Right atrium auricular region (tissue), 2 donors: Measurements from ENCODE around the gene ADGRL3. TPM values are rescaled to one million over a fixed set of nuclear protein-coding genes. Genes with fewer than 3 reads are reported as not detected.
"Not testable (repeated sequence)": the region's sequence is repeated elsewhere in the genome, so short reads cannot be mapped to it uniquely, and the experiment has no call there.

Experiments used
- DNase-seq: peaks from one replicate; pipeline ENCODE4 v3.0.0-alpha.2; 2019; ENCODE audit warnings: low spot score
- H3K27ac ChIP-seq, 2 donors: fragments of 200-600 bp; sonication (generic); 1 replicate in 1 of 2; 2 replicates in 1 of 2; pipeline ENCODE4 v1.5.1; 2016 to 2019
- H3K27me3 ChIP-seq, 2 donors: fragments of 200-600 bp; sonication (generic); one replicate each; pipeline versions ENCODE4 v1.5.1 to v1.6.0; 2017 to 2019
- H3K36me3 ChIP-seq: fragments of 200-600 bp; sonication (generic); one replicate; pipeline ENCODE4 v1.5.1; 2016
- H3K4me1 ChIP-seq, 2 donors: fragments of 200-600 bp; sonication (generic); one replicate each; pipeline versions ENCODE4 v1.5.1 to v1.6.0; 2017 to 2019
- H3K4me3 ChIP-seq, 2 donors: fragments of 200-600 bp; sonication (generic); 1 replicate in 1 of 2; 2 replicates in 1 of 2; pipeline ENCODE4 v1.5.1; 2017 to 2019; ENCODE audit warnings: mild to moderate bottlenecking in 1 of 2, moderate library complexity in 1 of 2
- H3K9me3 ChIP-seq, 2 donors: fragments of 200-600 bp; sonication (generic); one replicate each; pipeline ENCODE4 v1.5.1; 2019
- CTCF ChIP-seq, 2 donors: fragments of 200-600 bp; sonication (generic); IDR thresholded peaks; one replicate each; pipeline ENCODE4 v1.5.1; 2019; ENCODE audit warnings: antibody characterized with exemption in 2 of 2
- total RNA-seq, 2 donors: library from RNA; depleted of rRNA; stranded (reverse); fragments of >200 nt; gene quantifications; one replicate each; pipeline ENCODE4 v1.1.0, GENCODE V29; 2016

ADGRL3 gene
- total RNA-seq, 2 donors from 2014 or later, result 0.86 to 1.9 TPM

DNA sequence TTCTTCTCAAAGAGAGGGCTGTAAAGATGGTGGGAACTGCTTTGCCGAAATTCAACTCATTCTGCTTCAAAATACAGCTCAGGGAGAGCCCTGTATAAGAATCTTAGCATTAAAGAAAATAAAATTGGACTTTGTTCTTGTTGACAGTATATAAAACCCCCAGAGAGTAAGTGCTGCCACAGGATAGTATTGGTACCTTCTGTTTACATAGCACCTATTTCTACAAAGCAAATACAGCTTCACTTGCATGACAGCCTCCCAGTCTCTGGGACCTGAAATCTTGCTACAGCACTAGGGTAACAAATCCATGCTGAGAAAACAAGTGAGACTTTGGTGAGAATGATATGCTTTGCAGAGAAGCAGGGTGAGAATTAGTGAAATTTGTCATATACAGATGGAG lies 428.6 kb downstream of the ADGRL3 start:
- no peak for DNase-seq
- no peak for TF ChIP-seq CTCF (IDR thresholded peaks at IDR 0.05)
- Histone ChIP-seq H3K4me3 (no peak overlapping the region), H3K4me1 (no peaks in the 10 kb centered on the region), H3K27me3 (no peaks in the 10 kb centered on the region), H3K36me3 (no peaks in the 10 kb centered on the region), H3K9me3 (no peaks in the 10 kb centered on the region), H3K27ac (no peak overlapping the region)

GRCh38 chr4:61630548-61630947 lies 430.4 kb downstream of the ADGRL3 start:
- H3K27ac ChIP-seq, result no peak overlapping the region
- no peak for DNase-seq
- no peak overlapping the region for H3K4me3 ChIP-seq
- no peak for TF ChIP-seq CTCF (IDR thresholded peaks at IDR 0.05)
- no peaks in the 10 kb centered on the region for H3K36me3 ChIP-seq
- H3K9me3 ChIP-seq, result no peaks in the 10 kb centered on the region
- H3K27me3 ChIP-seq, result no peaks in the 10 kb centered on the region
- H3K4me1 ChIP-seq, result no peaks in the 10 kb centered on the region

DNA sequence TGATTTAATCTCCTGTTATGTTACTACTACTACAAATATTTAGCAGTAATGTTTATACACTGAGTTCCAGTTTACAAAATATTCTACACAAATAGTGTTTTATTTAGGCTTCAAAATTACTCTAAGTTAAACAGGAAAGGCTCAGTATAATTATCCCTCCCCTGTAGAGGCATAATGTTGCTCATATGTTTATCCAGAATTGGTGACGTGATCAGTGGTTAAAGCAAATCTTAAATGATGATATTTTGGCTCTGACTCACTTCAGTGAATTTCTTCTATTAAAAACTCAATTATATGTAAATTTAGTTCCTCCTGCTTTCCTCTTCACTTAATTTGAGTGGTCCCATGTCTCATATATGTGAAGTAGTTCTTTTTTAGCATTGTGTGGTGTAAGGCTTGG lies 438.5 kb downstream of the ADGRL3 start:
- Histone ChIP-seq H3K27me3 (no peaks in the 10 kb centered on the region), H3K9me3 (no peaks in the 10 kb centered on the region), H3K27ac (no peak overlapping the region), H3K4me1 (no peaks in the 10 kb centered on the region), H3K4me3 (no peak overlapping the region), H3K36me3 (no peaks in the 10 kb centered on the region)
- DNase-seq, result no peak
- no peak for TF ChIP-seq CTCF (IDR thresholded peaks at IDR 0.05)

DNA sequence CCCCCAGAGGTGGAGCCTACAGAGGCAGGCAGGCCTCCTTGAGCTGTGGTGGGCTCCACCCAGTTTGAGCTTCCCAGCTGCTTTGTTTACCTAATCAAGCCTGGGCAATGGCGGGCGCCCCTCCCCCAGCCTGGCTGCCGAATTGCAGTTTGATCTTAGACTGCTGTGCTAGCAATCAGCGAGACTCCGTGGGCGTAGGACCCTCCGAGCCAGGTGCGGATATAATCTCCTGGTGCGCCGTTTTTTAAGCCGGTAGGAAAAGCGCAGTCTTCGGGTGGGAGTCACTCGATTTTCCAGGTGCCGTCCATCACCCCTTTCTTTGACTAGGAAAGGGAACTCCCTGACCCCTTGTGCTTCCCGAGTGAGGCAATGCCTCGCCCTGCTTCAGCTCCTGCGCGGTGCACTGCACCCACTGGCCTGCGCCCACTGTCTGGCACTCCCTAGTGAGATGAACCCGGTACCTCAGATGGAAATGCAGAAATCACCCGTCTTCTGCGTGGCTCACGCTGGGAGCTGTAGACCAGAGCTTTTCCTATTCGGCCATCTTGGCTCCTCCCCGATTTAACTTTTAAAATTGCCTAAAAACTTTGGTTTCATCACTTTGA lies 446.7 kb downstream of the ADGRL3 start:
- not testable (repeated sequence) for H3K4me3 ChIP-seq, DNase-seq, H3K27me3 ChIP-seq, H3K4me1 ChIP-seq, H3K36me3 ChIP-seq, H3K9me3 ChIP-seq, H3K27ac ChIP-seq

DNA sequence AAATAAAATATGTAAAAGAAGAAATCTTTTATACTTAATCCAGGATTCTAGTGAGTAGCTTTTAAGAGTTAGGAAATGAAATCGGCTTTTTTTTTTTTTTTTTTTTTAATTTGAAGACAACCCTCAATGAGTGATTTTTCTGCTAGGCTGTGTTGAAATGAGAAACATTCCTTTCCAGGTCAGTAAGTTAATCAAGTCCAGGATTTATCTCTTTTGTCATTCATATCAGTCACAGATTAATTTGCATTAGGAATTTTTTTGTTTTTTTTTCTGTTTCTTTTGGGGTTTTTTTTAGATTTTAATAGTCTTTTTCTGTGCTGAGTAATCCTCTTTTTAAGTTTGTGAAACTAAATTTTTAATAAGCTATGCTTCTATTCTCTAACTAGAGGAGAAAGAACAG lies 448.1 kb downstream of the ADGRL3 start:
- Histone ChIP-seq H3K9me3 (no peaks in the 10 kb centered on the region), H3K27ac (no peak overlapping the region), H3K4me1 (no peaks in the 10 kb centered on the region), H3K4me3 (no peak overlapping the region), H3K36me3 (no peaks in the 10 kb centered on the region), H3K27me3 (no peaks in the 10 kb centered on the region)
- no peak for TF ChIP-seq CTCF (IDR thresholded peaks at IDR 0.05)
- no peak for DNase-seq

GRCh38 chr4:61657016-61657415 lies 456.9 kb downstream of the ADGRL3 start:
- H3K4me3 ChIP-seq, result no peak overlapping the region
- H3K36me3 ChIP-seq, result no peaks in the 10 kb centered on the region
- no peak for TF ChIP-seq CTCF (IDR thresholded peaks at IDR 0.05)
- H3K27ac ChIP-seq, result no peak overlapping the region
- H3K27me3 ChIP-seq, result no peaks in the 10 kb centered on the region
- H3K4me1 ChIP-seq, result no peaks in the 10 kb centered on the region
- no peak for DNase-seq
- H3K9me3 ChIP-seq, result no peaks in the 10 kb centered on the region
